H1 (cell line): Measurements from ENCODE around the gene PDE2A. TPM values are rescaled to one million over a fixed set of nuclear protein-coding genes. Genes with fewer than 3 reads are reported as not detected.

Experiments
- ASH2L ChIP-seq: fragments of 200-600, 300-600 bp; sonication (generic); IDR thresholded peaks from one replicate; pipeline ENCODE4 v1.7.1; 2017; ENCODE audit warnings: low read length
- EGR1 ChIP-seq: IDR thresholded peaks from 2 replicates; pipeline ENCODE4 v1.6.1; 2011; ENCODE audit warnings: low read depth, low read length, borderline replicate concordance
- MAFK ChIP-seq: IDR thresholded peaks from 2 replicates; pipeline ENCODE4 v1.6.1; 2012; ENCODE audit warnings: low read depth, mild to moderate bottlenecking, improper control_type of control experiment, low read length
- PHF8 ChIP-seq: fragments of 200-600 bp; sonication (generic); conservative IDR thresholded peaks from 2 replicates; pipeline ENCODE4 v1.7.1; 2012; ENCODE audit warnings: low read depth, mild to moderate bottlenecking, inconsistent platforms, low read length, moderate library complexity
- YY1 ChIP-seq: IDR thresholded peaks from 2 replicates; pipeline ENCODE4 v1.6.1; 2011; ENCODE audit warnings: low read depth, mild to moderate bottlenecking, low read length
- polyA plus RNA-seq, 7 experiments: library from polyadenylated mRNA; depleted of rRNA in 3 of 7; stranded (reverse) in 5 of 7; unstranded in 2 of 7; fragments of >200 nt in 5 of 7; fragments of 200-250 nt in 2 of 7; gene quantifications; 1 replicate in 5 of 7; 2 replicates in 1 of 7; 4 replicates in 1 of 7; pipeline versions ENCODE4 v1.2.1 to v1.2.3, GENCODE V29; 2011 to 2013; ENCODE audit warnings: missing spikeins in 2 of 7, mixed read lengths in 2 of 7
- total RNA-seq: library from RNA; stranded (reverse); fragmentation: NEBNext Ultra II Directional; extraction: Animal tissue kit (Norgen Biotek cat#: 25700); gene quantifications from 2 replicates; pipeline ENCODE4 v1.2.1, GENCODE V29; 2021
- TF ChIP-seq, protein P1 (sequence below): fragments of 300-600 bp; sonication (generic); IDR thresholded peaks from 2 replicates; pipeline ENCODE4 v1.7.1; 2012; ENCODE audit warnings: low read length, moderate library complexity, mild to moderate bottlenecking, inconsistent platforms; ENCODE audit not compliant: insufficient replicate concordance
- TF ChIP-seq, protein P2 (sequence below): IDR thresholded peaks from 2 replicates; pipeline ENCODE4 v1.6.1; 2012; ENCODE audit warnings: inconsistent platforms
- TF ChIP-seq, protein P3 (sequence below): IDR thresholded peaks from 2 replicates; pipeline ENCODE4 v1.6.1; 2012; ENCODE audit warnings: low read length, inconsistent platforms

PDE2A gene
- total and polyA plus RNA-seq, 2 of the 8 experiments (the other 6 are each of a cell fraction or from before 2014, with no cell fraction given) = 3.4 to 7.1 TPM

DNA sequence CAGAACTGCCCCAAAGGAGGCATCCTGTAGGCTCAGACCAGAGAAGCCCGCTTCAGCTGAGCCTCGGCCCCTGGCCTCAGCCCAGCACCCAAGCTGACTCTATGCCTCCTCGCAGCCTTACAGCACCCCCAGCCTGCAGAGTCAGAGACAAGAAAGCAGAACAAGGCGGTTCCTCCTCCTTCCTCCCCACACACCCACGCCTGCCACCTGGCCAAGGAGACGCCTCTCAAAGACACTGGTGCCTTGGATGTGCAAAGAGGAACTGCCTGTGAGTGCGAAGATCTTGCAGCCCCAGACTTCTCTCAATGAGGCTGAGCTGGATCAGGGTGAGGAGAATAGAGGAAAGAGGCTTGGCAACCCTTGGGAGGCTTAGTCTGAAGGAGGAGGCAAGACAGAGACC, 60.2 kb downstream of the PDE2A start (continued):
- TF ChIP-seq, protein P1, sequence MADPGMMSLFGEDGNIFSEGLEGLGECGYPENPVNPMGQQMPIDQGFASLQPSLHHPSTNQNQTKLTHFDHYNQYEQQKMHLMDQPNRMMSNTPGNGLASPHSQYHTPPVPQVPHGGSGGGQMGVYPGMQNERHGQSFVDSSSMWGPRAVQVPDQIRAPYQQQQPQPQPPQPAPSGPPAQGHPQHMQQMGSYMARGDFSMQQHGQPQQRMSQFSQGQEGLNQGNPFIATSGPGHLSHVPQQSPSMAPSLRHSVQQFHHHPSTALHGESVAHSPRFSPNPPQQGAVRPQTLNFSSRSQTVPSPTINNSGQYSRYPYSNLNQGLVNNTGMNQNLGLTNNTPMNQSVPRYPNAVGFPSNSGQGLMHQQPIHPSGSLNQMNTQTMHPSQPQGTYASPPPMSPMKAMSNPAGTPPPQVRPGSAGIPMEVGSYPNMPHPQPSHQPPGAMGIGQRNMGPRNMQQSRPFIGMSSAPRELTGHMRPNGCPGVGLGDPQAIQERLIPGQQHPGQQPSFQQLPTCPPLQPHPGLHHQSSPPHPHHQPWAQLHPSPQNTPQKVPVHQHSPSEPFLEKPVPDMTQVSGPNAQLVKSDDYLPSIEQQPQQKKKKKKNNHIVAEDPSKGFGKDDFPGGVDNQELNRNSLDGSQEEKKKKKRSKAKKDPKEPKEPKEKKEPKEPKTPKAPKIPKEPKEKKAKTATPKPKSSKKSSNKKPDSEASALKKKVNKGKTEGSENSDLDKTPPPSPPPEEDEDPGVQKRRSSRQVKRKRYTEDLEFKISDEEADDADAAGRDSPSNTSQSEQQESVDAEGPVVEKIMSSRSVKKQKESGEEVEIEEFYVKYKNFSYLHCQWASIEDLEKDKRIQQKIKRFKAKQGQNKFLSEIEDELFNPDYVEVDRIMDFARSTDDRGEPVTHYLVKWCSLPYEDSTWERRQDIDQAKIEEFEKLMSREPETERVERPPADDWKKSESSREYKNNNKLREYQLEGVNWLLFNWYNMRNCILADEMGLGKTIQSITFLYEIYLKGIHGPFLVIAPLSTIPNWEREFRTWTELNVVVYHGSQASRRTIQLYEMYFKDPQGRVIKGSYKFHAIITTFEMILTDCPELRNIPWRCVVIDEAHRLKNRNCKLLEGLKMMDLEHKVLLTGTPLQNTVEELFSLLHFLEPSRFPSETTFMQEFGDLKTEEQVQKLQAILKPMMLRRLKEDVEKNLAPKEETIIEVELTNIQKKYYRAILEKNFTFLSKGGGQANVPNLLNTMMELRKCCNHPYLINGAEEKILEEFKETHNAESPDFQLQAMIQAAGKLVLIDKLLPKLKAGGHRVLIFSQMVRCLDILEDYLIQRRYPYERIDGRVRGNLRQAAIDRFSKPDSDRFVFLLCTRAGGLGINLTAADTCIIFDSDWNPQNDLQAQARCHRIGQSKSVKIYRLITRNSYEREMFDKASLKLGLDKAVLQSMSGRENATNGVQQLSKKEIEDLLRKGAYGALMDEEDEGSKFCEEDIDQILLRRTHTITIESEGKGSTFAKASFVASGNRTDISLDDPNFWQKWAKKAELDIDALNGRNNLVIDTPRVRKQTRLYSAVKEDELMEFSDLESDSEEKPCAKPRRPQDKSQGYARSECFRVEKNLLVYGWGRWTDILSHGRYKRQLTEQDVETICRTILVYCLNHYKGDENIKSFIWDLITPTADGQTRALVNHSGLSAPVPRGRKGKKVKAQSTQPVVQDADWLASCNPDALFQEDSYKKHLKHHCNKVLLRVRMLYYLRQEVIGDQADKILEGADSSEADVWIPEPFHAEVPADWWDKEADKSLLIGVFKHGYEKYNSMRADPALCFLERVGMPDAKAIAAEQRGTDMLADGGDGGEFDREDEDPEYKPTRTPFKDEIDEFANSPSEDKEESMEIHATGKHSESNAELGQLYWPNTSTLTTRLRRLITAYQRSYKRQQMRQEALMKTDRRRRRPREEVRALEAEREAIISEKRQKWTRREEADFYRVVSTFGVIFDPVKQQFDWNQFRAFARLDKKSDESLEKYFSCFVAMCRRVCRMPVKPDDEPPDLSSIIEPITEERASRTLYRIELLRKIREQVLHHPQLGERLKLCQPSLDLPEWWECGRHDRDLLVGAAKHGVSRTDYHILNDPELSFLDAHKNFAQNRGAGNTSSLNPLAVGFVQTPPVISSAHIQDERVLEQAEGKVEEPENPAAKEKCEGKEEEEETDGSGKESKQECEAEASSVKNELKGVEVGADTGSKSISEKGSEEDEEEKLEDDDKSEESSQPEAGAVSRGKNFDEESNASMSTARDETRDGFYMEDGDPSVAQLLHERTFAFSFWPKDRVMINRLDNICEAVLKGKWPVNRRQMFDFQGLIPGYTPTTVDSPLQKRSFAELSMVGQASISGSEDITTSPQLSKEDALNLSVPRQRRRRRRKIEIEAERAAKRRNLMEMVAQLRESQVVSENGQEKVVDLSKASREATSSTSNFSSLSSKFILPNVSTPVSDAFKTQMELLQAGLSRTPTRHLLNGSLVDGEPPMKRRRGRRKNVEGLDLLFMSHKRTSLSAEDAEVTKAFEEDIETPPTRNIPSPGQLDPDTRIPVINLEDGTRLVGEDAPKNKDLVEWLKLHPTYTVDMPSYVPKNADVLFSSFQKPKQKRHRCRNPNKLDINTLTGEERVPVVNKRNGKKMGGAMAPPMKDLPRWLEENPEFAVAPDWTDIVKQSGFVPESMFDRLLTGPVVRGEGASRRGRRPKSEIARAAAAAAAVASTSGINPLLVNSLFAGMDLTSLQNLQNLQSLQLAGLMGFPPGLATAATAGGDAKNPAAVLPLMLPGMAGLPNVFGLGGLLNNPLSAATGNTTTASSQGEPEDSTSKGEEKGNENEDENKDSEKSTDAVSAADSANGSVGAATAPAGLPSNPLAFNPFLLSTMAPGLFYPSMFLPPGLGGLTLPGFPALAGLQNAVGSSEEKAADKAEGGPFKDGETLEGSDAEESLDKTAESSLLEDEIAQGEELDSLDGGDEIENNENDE = no peak
- no peak for TF ChIP-seq ASH2L
- TF ChIP-seq, protein P2, sequence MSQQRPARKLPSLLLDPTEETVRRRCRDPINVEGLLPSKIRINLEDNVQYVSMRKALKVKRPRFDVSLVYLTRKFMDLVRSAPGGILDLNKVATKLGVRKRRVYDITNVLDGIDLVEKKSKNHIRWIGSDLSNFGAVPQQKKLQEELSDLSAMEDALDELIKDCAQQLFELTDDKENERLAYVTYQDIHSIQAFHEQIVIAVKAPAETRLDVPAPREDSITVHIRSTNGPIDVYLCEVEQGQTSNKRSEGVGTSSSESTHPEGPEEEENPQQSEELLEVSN = no peak
- TF ChIP-seq EGR1 = no peak
- TF ChIP-seq, protein P3, sequence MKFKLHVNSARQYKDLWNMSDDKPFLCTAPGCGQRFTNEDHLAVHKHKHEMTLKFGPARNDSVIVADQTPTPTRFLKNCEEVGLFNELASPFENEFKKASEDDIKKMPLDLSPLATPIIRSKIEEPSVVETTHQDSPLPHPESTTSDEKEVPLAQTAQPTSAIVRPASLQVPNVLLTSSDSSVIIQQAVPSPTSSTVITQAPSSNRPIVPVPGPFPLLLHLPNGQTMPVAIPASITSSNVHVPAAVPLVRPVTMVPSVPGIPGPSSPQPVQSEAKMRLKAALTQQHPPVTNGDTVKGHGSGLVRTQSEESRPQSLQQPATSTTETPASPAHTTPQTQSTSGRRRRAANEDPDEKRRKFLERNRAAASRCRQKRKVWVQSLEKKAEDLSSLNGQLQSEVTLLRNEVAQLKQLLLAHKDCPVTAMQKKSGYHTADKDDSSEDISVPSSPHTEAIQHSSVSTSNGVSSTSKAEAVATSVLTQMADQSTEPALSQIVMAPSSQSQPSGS = no peak
- no peak for TF ChIP-seq MAFK
- no peak for TF ChIP-seq YY1
- no peak for TF ChIP-seq PHF8
